IPS-18c (cell line): ENCODE results near the gene PPP1R13B.

ENCODE experiments used
- H3K4me3 ChIP-seq: 2 replicates; pipeline ENCODE4 v1.7.0; 2013; ENCODE audit warnings: low read depth, mild to moderate bottlenecking, low read length, moderate library complexity; ENCODE audit not compliant: insufficient read depth
- H3K9me3 ChIP-seq: one replicate; pipeline ENCODE4 v1.6.1; 2013; ENCODE audit warnings: mild to moderate bottlenecking, low read length, moderate library complexity; ENCODE audit not compliant: control insufficient read depth, insufficient read depth

The PPP1R13B gene

DNA sequence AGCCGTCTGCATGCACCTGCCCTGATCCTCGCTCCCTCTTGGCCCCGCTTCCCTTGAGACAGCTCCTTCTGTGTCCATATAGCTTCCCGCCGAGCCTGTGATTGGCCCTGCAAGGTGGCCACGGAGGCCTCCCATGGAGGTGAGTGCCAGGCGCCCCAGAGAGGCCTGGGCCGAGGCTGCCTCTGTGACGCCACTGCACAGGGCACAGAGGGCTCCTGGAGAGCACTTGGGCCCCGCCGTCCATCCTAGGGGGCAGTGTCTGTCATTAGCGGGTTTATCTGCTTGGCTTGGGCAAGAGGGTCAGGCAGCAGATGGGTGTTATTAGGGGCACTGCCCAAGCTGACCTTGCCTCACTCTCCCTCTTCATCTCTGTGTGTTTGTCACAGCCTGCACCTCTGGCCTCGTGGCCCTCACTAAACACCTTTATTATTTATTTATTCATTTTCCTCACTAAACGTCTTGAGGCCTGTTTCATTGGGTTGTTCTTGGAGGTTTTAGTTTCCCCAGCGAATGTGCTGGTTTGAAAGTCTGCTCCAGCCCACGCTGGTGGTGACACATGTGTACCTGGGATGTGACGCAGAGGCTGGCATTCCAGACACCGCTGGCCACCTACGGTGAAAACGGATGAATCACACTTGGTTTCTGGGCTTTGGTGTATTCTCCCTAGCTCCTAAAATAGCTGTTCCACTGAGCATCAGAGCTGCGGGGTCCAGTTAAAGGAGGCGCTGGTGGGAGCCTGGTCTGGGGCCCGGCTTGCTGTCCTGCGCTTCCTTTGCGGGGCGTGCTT, 125.8 kb downstream of the PPP1R13B start:
- H3K9me3 ChIP-seq: peaks cover 2% of the 10 kb centered on the region
- H3K4me3 ChIP-seq: no peak overlapping the region

DNA sequence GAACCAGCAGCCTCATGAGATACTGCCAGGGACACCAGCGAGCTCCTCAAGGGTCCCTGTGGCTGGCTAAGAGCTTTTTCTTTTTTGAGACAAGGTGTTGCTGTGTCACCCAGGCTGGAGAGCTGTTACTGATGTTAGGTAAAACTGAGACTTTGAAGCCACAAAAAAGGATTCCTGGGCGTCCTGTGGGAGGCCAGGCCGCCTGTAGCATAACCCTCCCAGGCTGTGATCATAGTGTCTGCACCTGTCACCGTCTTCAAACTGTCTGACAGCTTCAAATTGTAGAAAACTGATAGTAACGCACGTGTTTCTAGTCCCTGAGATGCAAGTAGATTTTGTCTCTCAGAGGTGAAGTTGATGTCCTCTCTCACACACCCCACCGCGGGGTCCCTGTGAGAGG, 127.6 kb downstream of the PPP1R13B start:
- Histone ChIP-seq H3K4me3 (no peak overlapping the region), H3K9me3 (peaks cover 2% of the 10 kb centered on the region)

DNA sequence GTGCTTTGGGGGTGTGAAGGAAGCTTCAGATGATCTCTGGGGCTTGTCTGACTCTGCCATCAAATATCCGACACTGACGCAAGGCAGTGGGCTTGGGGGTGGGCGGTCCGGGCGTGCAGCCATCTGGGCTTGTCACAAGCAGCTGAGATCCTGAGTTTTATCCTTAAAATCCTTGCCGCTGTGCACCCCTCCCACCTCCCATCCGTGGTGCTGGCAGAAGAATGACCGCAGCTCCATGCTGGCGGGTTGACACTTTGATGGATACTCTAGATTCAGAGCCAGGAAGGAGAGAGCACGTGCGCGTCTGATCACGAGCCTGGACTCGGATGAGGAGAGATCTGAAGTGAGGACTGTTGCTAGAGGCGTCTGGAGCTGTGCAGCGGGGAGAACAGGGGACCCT, 128.8 kb downstream of the PPP1R13B start:
- Histone ChIP-seq H3K4me3 (no peak overlapping the region), H3K9me3 (no peaks in the 10 kb centered on the region)

DNA sequence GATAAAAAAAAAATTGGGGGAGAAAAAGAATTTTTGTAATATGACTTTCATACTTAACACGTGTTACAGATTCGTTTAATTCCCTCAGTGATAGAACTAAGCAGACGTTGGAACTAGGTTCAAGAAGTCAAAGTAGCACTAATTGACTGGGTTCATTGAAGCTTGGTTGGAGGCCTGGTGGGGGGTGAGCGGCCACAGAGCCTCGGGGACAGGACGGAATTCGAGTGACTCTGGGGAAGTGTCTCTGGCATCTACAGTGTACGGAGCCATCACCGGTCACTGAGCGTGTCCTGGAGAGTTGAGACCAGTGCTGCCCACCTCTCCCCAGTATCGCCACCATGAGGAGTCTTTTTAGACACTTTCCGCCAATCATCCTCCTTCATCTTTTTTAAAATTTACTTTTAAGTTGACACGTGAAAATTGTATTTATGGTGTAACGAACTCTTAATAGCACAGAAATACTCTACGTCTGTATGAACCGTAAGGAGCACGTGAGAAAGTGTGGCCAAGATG, 130.4 kb downstream of the PPP1R13B start:
- H3K9me3 ChIP-seq: no peaks in the 10 kb centered on the region
- H3K4me3 ChIP-seq: peak overlapping the region; percentile 73; the same call in 1 of the 2 replicates

DNA sequence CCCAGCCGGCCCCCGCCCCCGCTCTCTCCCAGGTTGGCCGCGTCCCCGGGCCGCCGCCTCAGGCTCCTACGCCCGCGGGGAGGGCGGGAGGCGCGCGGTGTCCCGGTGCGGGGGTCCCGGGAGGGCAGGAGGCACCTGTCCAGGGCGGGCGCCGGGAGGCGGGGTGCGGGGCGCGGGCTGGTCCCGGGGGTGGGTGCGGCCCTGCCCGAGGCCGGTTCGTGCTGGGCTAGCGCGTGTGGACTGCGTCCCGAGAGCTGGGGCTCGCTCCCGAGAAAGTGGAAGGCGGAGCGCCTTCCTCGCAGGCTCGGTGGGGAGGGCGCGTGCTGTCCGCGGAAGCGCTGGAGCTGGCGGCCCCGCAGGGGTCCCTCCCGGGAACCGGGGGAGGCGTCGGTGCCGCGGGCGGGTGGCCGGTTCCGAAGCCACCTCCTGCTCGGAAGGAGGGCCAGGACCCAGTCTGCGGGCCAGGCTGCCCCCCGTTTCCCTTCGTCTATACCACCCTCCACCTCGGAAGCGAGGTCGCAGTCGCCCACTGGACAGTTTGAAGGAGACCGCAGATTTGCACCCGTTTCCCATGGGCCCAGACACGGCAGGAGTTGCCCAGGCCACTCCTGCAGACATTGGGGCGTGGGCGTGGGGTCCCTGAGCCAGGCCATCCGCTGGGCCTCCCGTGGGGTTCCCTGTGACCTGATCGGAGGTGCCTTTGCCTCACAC, 131.1 kb downstream of the PPP1R13B start:
- H3K9me3 ChIP-seq: no peaks in the 10 kb centered on the region
- peak overlapping the region; percentile 73 for H3K4me3 ChIP-seq

DNA sequence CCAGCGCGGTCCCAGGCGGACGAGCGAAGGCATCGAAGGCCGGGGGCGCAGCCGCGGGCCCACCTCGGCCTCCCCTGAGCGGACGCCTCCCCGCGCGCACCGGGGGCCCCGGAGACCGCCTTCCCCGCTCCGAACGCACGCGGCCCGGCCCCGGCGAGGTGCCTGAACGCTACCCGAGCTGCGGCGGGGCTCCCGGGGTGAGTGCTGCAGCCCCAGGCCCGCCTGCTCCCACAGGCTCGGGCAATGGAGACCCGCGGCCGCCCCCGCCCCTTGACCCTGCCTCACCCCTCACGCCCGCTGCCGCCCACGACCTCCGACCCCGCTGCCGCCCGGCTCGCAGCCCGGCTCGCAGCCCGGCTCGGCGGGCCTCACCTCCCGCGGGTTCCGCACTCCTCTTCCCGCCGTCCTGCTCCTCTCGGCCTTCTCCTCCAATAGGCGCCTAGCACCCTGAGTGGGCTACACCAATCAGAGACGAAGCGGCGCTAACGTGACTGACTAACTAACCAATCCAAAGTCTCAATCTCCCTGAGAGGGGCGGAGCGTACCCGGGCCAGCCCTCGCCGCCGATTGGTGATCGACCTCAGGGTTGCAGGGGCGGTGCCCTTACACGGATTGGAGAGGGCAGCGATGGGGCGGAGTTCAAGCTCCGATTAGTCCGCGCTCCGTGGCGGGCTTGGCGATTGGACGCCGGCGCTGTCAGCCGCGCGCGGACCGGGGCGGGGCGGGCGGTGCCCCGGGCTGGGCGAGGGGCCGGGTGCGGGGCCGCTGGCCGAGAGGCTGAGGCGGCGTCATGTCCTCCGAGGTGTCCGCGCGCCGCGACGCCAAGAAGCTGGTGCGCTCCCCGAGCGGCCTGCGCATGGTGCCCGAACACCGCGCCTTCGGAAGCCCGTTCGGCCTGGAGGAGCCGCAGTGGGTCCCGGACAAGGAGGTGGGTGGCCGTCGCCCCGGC, 132.0 kb downstream of the PPP1R13B start, which contains the start of the genes XRCC3 and ZFYVE21:
Gene XRCC3 (minus strand): TSS at position 400 of the 949 bp plus-strand sequence. CDS start 4,364 bp downstream, outside the sequence.
Gene ZFYVE21 (plus strand): TSS at position 759 of the 949 bp plus-strand sequence. CDS start 32 bp downstream, at position 791.
- H3K4me3 ChIP-seq: peak within 1 kb of the TSS; percentile 84
- H3K9me3 ChIP-seq: no peaks in the 10 kb centered on the region

DNA sequence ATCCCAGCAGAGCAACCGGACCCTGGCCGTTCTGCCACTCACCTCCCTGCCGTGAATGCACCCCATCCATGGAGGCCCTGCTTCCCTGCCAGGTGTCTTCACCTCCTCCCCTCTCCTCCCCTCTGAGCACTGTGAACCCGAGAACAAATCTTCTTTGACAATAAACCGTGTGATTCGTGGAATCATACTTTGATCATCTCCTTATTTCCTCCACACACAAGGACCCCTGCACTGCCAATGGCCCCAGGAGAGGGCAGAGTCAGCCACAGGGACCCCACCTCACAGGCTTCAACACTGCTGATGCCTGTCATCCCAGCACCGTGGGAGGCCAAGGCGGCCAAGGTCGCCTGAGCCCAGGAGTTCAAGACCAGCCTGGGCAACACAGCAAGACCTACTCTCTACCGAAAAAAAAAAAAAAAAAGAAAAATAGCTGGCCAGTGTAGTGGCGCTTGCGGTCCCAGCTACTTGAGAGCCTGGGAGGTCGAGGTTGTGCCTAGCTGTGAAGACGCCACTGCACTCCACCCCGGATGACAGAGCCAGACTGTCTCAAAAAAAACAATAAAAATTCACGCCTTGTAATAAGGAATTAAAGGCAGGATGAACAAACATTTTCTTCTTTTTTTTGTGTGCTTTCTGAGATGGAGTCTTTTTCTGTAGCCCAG, 133.2 kb downstream of the PPP1R13B start:
- Histone ChIP-seq H3K4me3 (peak overlapping the region; percentile 84), H3K9me3 (no peaks in the 10 kb centered on the region)

DNA sequence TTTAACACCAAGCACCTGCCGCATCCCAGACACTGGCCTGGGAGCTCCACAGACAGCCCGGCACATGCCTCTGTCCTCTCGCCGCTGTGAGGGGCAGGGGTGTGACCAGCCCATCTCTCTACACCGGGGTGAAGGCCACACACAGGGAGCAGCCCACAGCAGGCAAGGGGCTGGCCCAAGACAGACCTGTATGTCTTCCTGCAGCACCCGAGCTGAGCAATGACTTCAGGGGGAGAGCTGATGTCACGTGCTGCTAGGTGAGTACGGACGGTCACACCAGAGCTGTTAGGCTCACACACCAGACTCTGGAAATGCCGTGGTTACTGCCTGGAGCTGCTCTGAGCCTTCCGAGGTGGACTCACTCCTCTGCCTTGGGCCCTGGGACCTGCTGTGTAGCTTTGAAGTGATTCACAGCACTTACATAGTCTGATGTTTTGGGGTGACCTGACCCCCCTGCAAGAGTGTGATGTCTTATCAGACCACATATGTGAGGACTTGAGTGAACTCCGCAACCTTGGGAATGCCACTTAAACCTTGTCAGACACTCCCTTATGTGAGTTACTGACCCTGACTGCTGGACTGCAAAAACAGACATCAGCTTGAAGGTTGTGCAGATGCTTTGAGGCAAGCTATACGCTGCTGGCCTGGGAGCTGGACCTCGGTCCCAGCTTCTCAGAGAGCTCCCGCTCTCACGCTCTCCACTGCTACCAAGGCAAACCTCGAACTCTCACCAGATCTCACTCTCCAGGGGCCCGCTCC, 133.9 kb downstream of the PPP1R13B start:
- H3K4me3 ChIP-seq: no peak overlapping the region; the same call in 1 of the 2 replicates
- H3K9me3 ChIP-seq: no peaks in the 10 kb centered on the region

DNA sequence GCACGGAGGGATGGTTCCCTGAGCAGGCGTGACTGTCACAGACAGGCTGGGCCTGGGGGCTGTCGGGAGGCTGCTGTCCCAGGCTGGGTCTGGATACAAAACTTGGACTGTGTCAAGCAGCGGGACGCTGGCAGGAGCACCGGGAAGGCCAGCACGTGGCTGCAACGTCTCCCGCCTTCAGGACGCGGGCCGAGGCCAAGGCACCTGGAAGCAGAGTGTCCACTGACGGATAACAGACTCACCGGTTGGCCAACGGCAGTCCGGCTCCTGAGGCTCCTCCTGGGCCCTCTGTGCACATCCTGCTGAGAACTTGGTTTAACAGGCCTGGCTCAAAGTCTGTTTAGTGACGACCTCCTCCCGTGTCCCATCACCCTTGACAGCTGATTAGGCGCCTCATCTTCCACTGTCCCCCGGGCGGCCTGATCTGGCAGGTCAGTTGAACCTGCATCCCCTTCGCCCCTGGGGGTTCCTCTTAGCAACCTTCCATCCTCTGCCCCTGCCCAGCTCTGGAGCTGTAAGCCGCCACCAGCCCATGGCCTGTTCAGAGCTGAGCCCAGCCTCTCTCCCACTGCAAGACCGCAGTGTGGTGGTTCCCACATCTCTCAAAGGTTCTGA, 134.6 kb downstream of the PPP1R13B start:
- no peaks in the 10 kb centered on the region for H3K9me3 ChIP-seq
- no peak overlapping the region for H3K4me3 ChIP-seq

DNA sequence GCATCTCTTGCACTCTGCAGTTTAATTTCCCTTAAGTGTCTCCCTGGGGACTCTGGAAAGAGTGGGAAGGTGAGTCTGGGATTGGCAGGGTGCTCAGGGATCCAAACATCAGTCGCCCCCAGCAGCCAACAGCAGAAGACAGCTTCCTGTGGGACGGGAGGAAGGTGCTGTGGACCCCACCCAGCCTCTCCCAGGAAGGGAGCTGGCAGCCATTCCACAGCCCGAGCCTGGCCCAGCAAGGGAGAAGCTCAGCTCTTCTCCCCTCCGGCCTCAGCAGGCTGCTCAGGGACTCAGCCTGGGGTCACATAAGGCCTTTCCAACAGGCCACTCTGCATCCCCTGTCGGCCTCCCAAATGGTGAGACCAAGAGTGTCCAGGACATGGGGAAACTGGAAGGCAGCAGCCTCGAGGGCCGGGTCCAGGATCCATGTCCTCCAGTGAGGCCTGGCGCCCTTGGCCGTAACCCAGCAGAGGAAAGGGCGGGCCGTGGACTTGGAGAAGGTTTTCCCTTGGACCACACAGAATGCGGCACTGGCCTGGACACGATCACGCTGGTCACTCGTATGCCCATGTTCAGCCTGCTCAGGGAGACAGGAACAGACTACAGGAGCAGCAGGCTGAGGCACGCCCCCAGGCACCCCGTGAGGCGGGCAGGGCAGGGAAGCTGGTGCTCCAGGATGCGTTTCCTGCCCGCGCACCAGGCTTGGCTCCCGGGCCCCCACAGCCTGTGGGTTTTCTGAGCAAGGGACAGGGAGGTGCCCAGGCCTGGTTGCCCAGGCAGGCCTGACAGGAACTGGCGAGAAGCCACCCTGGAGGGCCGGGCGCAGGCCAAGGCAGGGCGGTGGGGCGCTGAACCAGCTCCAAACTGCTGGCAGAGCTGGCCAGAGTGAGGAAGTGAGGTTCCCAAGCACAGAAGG, 135.6 kb downstream of the PPP1R13B start:
- Histone ChIP-seq H3K4me3 (no peak overlapping the region), H3K9me3 (no peaks in the 10 kb centered on the region)

DNA sequence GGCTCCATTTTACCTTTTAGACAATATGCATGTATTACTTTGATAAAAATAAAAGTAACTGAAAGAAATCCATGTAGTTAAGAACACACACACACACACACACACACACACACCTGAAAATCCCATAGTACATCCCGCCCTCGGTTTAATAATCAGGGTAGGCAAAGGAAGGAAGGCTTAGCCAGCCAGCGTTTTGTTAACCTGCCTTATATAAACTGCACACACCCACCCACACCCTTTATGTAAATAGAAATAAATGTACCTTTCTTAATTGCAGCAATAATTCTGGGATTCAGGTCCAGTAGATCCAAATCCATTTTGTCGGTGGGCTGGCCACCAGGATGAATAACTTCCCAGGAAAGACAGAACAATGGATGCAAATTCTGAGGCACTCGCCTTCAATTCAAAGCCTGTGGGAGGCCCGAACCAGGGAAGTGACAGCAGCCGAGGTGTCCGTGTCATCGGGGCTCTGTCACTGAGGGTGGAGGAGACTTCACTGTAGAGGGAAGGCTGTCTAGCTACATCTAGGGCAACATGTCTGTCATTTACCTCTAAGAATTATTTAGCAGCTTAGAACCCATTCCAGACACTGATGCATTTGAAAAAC, 136.5 kb downstream of the PPP1R13B start:
- Histone ChIP-seq H3K9me3 (no peaks in the 10 kb centered on the region), H3K4me3 (no peak overlapping the region)

DNA sequence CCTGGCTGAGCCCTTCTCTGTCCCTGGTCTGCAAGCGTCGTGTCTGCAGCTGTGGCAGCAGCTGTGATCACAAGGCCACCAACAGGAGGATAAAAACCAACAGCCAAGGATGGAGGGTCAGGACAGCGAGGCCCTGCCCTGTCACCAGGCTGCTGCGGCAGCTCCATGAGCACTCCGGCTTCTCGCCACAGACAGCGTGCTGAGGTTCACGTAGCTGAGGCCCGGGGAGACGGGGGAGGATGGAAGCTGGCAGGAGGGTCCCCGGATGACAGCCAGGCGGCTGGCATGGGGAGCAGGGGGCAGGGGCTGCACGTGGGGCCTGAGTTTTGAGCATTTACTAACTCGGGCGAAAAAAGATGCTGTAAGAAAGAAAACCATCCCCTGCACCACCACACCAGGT, 137.6 kb downstream of the PPP1R13B start:
- Histone ChIP-seq H3K4me3 (no peak overlapping the region), H3K9me3 (no peaks in the 10 kb centered on the region)

DNA sequence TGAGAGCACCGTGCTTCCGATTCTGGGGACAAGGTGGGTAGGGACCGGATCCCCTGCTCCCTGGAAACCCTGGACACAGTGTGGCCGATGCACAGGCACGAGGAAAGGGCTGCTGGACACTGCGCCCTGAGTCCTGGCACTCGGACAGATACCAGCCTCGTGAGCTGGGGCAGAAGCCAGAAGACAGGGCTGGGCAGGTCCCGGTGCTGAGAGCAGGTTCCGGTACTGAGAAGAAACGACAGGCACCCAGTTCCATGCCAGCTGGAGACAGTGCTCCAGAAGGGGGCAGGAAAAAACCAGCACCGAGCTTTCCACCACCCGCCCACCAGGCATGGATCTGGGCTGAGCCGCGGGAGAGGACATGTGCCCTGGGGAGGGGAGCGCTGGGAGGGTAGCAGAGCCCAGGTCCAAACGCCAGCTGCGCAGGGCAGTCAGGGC, 138.6 kb downstream of the PPP1R13B start:
- Histone ChIP-seq H3K4me3 (no peak overlapping the region), H3K9me3 (no peaks in the 10 kb centered on the region)
